Peyer's patch (tissue), 4 donors: Measurements from ENCODE around the gene MYLK.

Source experiments
- POLR2A ChIP-seq, 2 donors: fragments of 450-650 bp; IDR thresholded peaks; one replicate each; pipeline ENCODE4 v1.5.1; 2017; ENCODE audit warnings: antibody characterized with exemption in 2 of 2, mild to moderate bottlenecking in 2 of 2, moderate library complexity in 2 of 2
- TF ChIP-seq, protein P1 (sequence below), 6 experiments: fragments of 450-650 bp in 4 of 6; fragments of 200-600 bp in 2 of 6; sonication (generic) in 1 of 6; IDR thresholded peaks; one replicate each; pipeline ENCODE4 v1.5.1; 2017 to 2019; ENCODE audit warnings: antibody characterized with exemption in 6 of 6, mild to moderate bottlenecking in 3 of 6, moderate library complexity in 1 of 6

DNA sequence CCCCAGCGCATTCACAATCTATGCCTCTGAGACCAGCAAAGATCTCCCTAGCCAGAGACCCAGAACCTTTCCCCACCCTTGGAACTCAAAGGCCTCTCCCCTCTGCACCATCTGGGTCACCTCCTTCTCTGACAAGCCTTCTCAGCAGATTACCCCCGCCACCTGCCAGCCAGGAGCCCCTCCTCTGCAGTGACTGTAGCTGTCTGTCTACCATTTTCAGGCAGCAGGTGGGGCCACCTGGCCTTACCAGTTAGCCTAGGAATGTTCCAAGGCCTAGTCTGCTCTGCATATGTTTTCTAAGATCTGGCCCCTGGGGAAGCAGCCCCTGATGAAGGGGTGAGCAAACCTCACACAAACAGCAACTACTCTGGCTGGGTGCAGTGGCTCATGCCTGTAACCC lies 2.4 kb downstream of the MYLK start:
- TF ChIP-seq, protein P1, sequence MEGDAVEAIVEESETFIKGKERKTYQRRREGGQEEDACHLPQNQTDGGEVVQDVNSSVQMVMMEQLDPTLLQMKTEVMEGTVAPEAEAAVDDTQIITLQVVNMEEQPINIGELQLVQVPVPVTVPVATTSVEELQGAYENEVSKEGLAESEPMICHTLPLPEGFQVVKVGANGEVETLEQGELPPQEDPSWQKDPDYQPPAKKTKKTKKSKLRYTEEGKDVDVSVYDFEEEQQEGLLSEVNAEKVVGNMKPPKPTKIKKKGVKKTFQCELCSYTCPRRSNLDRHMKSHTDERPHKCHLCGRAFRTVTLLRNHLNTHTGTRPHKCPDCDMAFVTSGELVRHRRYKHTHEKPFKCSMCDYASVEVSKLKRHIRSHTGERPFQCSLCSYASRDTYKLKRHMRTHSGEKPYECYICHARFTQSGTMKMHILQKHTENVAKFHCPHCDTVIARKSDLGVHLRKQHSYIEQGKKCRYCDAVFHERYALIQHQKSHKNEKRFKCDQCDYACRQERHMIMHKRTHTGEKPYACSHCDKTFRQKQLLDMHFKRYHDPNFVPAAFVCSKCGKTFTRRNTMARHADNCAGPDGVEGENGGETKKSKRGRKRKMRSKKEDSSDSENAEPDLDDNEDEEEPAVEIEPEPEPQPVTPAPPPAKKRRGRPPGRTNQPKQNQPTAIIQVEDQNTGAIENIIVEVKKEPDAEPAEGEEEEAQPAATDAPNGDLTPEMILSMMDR (IDR thresholded peaks at IDR 0.05): no peak
- TF ChIP-seq POLR2A (IDR thresholded peaks at IDR 0.05): no peak
